Fibroblast of lung (primary cell): ENCODE measurements around the gene CABLES2. TPM values are rescaled to one million over a fixed set of nuclear protein-coding genes. Genes with fewer than 3 reads are reported as not detected.

Experiments used
- DNase-seq, 2 donors: peaks; one replicate each; pipeline versions ENCODE4 v3.0.0 to v3.0.0-alpha.2; 2010; ENCODE audit warnings: low read depth in 2 of 2
- H2AFZ ChIP-seq: 2 replicates; pipeline ENCODE4 v1.5.1; 2012; ENCODE audit warnings: low read length, control low read depth, inconsistent platforms
- H3K27ac ChIP-seq: 2 replicates; pipeline ENCODE4 v1.5.1; 2011; ENCODE audit warnings: low read length, control low read depth; ENCODE audit not compliant: insufficient read depth
- H3K27me3 ChIP-seq: 2 replicates; pipeline ENCODE4 v1.5.1; 2011; ENCODE audit warnings: mild to moderate bottlenecking, low read length; ENCODE audit not compliant: control insufficient read depth, insufficient read depth
- H3K36me3 ChIP-seq: 2 replicates; pipeline ENCODE4 v1.5.1; 2011; ENCODE audit warnings: low read length; ENCODE audit not compliant: control insufficient read depth, insufficient read depth
- H3K4me1 ChIP-seq: 2 replicates; pipeline ENCODE4 v1.5.1; 2011; ENCODE audit warnings: low read length; ENCODE audit not compliant: control insufficient read depth, insufficient read depth; ENCODE audit errors: extremely low read depth
- H3K4me2 ChIP-seq: 2 replicates; pipeline ENCODE4 v1.5.1; 2011; ENCODE audit warnings: low read length, control low read depth; ENCODE audit not compliant: insufficient read depth; ENCODE audit errors: extremely low read depth
- H3K4me3 ChIP-seq, 4 experiments: fragments of 200-600 bp in 1 of 4; sonication (generic) in 1 of 4; replicated peaks in 1 of 4; 2 replicates each; pipeline ENCODE4 v1.5.1; 2011 to 2016; ENCODE audit warnings: low read length in 4 of 4, low read depth in 3 of 4, mild to moderate bottlenecking in 3 of 4, control low read depth in 2 of 4, inconsistent platforms in 1 of 4, mixed read lengths in 1 of 4; ENCODE audit not compliant: insufficient read depth in 1 of 4; ENCODE audit errors: control extremely low read depth in 1 of 4
- H3K79me2 ChIP-seq: 2 replicates; pipeline ENCODE4 v1.5.1; 2012; ENCODE audit warnings: mild to moderate bottlenecking, low read length, inconsistent platforms; ENCODE audit not compliant: control insufficient read depth, insufficient read depth
- H3K9ac ChIP-seq: 2 replicates; pipeline ENCODE4 v1.5.1; 2011; ENCODE audit warnings: mild to moderate bottlenecking, low read length, control low read depth; ENCODE audit not compliant: insufficient read depth
- H3K9me3 ChIP-seq: 2 replicates; pipeline ENCODE4 v1.5.1; 2012; ENCODE audit warnings: low read depth, low read length; ENCODE audit not compliant: control insufficient read depth, insufficient read depth
- H4K20me1 ChIP-seq: 2 replicates; pipeline ENCODE4 v1.5.1; 2011; ENCODE audit warnings: low read length; ENCODE audit not compliant: control insufficient read depth, insufficient read depth; ENCODE audit errors: extremely low read depth
- CTCF ChIP-seq, 2 donors: IDR thresholded peaks in 1 of 2; conservative IDR thresholded peaks in 1 of 2; 1 replicate in 1 of 2; 2 replicates in 1 of 2; pipeline ENCODE4 v1.5.1; 2011 to 2012; ENCODE audit warnings: low read length in 2 of 2, control low read depth in 1 of 2, inconsistent platforms in 1 of 2, low read depth in 1 of 2, mild to moderate bottlenecking in 1 of 2
- EZH2 ChIP-seq: IDR thresholded peaks from 2 replicates; pipeline ENCODE4 v1.5.1; 2012; ENCODE audit warnings: low read length, control low read depth, mild to moderate bottlenecking; ENCODE audit errors: missing control alignments
- polyA plus RNA-seq, 2 donors: library from polyadenylated mRNA; depleted of rRNA in 1 of 2; stranded (reverse) in 1 of 2; unstranded in 1 of 2; fragments of >200 nt; gene quantifications; 2 replicates each; pipeline ENCODE4 v1.2.1, GENCODE V29; 2011 to 2012; ENCODE audit warnings: missing spikeins in 1 of 2
- total RNA-seq: library from RNA; depleted of rRNA; stranded (reverse); fragments of >200 nt; gene quantifications from 2 replicates; pipeline ENCODE4 v1.2.1, GENCODE V29; 2014

CABLES2 gene
- total and polyA plus RNA-seq, 2 donors (not counting 1 experiment from before 2014, with no cell fraction given) = 0.66 to 2.9 TPM

GRCh38 chr20:62402456-62403150 is 4.5 kb downstream of the CABLES2 start:
- Histone ChIP-seq H3K27me3 (no peaks in the 10 kb centered on the region), H2AFZ (no peak overlapping the region), H4K20me1 (no peaks in the 10 kb centered on the region), H3K36me3 (no peaks in the 10 kb centered on the region), H3K9me3 (no peaks in the 10 kb centered on the region), H3K79me2 (peaks cover 2% of the 10 kb centered on the region), H3K27ac (no peak overlapping the region), H3K4me3 (no peak overlapping the region), H3K4me1 (peaks cover 11% of the 10 kb centered on the region), H3K9ac (no peak overlapping the region), H3K4me2 (no peak overlapping the region)
- TF ChIP-seq CTCF (conservative IDR thresholded peaks at IDR 0.05 in 1 of 2, IDR thresholded peaks at IDR 0.05 in 1 of 2; ENCODE audit: low read depth in 1 of 2, low read length in 2 of 2) (no peak), EZH2 (no peak)
- DNase-seq = no peak

DNA sequence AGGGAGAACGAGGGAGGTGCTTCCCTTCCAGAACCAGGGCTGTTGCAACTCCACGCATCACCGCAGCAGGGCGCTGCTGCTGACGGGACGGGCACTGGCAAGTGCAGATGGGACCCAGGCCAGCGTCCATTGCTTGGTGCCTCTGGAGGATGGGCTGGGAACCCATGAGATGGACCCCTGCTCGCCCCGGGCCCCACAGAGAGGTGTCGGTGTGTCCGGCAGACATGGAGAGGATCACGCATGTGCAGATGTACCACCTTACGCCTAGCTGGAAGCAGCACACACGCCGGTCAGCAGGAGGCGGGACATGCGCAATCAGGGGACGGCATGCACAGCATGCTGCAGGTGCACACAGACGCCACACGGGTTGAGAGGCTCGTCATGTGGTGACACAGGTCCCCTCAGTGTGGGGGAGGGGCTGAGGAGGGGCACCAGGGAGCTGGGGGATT is 5.7 kb downstream of the CABLES2 start:
- H3K4me3 ChIP-seq = no peak overlapping the region
- no peaks in the 10 kb centered on the region for H3K27me3 ChIP-seq
- peaks cover 9% of the 10 kb centered on the region for H3K4me1 ChIP-seq
- no peak overlapping the region for H3K9ac ChIP-seq
- DNase-seq = no peak
- no peaks in the 10 kb centered on the region for H4K20me1 ChIP-seq
- H2AFZ ChIP-seq = no peak overlapping the region
- H3K36me3 ChIP-seq = no peaks in the 10 kb centered on the region
- H3K9me3 ChIP-seq = no peaks in the 10 kb centered on the region
- no peak overlapping the region for H3K4me2 ChIP-seq
- TF ChIP-seq EZH2 (no peak), CTCF (conservative IDR thresholded peaks at IDR 0.05 in 1 of 2, IDR thresholded peaks at IDR 0.05 in 1 of 2; ENCODE audit: low read depth in 1 of 2, low read length in 2 of 2) (no peak)
- H3K27ac ChIP-seq = no peak overlapping the region
- H3K79me2 ChIP-seq = no peaks in the 10 kb centered on the region

- no peaks in the 10 kb centered on the region for H4K20me1 ChIP-seq
- no peak for DNase-seq
- H3K36me3 ChIP-seq = no peaks in the 10 kb centered on the region
- no peak overlapping the region for H3K4me2 ChIP-seq
- no peak overlapping the region for H3K4me3 ChIP-seq
- peaks cover 2% of the 10 kb centered on the region for H3K4me1 ChIP-seq
- TF ChIP-seq CTCF (conservative IDR thresholded peaks at IDR 0.05 in 1 of 2, IDR thresholded peaks at IDR 0.05 in 1 of 2; ENCODE audit: low read depth in 1 of 2, low read length in 2 of 2) (no peak), EZH2 (no peak)
- H3K9ac ChIP-seq = no peak overlapping the region
- H3K27me3 ChIP-seq = no peaks in the 10 kb centered on the region
- H3K9me3 ChIP-seq = no peaks in the 10 kb centered on the region
- H3K79me2 ChIP-seq = no peaks in the 10 kb centered on the region
- H3K27ac ChIP-seq = no peak overlapping the region
- no peak overlapping the region for H2AFZ ChIP-seq
Observed at GRCh38 chr20:62400541-62400940, 6.5 kb downstream of the CABLES2 start.
